HG02642 (cell line): Measurements from ENCODE around the gene DVL2.

Source experiments
- ATAC-seq: cut with Tn5 transposase; IDR thresholded peaks from one replicate; pipeline ENCODE4 v1.9.1; 2021; ENCODE audit warnings: mild to moderate bottlenecking; ENCODE audit not compliant: unreplicated experiment, poor library complexity

The DVL2 gene

DNA sequence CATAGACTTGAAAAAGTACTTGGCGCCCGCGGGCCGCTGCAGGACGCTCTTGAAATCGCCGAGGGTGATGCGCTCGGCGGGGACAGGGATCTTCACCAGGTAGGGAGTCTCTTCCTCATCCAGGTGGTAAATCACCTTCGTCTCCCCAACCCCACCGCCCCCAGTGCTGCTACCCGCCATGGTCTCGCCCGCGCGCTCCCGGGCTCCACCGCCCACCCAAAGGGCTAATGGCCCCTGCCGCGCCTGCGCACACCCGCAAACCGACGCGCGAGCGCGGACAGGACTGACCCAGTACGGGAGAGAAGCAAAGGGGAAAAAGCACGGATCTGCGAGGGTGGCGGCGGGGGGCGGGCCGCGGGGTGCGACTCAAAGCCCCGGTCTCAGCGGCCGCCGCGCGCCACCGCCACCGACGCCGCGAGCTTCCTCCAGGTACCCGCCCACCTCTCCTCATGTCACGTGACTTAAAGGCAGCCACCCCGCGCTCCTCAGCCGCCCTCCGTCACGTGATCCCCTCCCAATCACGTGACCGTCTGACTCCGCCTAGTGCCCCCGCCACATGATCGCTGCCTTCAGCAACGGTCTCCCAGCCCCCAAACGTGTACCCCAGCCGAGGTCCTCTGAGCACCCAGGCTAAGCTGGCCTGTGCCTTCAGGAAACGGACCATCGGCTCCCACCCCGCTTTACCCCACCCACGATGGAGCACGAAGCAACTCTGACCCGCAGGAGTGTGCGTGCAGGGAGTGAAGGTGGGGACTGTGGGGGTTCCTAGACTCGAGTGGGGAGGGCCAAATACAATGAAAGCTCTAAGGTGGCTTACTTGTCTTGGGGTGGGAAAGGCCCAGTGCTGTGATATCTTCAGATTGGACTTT is at the start of gene DVL2:
TSS of gene DVL2 (minus strand) at position 435 of the 869 bp plus-strand sequence. CDS start at position 180, 255 bp downstream.
- peak; percentile 61 for ATAC-seq

DNA sequence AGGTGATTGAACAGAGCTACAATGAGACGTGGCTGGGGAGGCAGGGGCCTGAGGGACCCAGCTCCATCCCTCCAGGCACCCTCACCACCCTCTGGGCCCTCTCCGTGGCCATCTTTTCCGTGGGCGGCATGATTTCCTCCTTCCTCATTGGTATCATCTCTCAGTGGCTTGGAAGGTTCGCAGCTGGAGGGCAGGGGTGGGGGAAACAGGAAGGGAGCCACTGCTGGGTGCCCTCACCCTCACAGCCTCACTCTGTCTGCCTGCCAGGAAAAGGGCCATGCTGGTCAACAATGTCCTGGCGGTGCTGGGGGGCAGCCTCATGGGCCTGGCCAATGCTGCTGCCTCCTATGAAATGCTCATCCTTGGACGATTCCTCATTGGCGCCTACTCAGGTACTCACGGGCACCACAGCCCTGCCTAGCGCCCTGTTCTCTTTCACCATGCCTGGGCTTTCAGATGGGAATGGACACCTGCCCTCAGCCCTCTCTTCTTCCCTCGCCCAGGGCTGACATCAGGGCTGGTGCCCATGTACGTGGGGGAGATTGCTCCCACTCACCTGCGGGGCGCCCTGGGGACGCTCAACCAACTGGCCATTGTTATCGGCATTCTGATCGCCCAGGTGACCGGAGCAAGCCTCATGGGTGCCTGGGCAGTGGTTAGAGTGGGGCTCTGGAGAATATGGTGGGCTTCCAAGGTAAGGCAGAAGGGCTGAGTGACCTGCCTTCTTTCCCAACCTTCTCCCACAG is 49.3 kb upstream of the DVL2 start:
- no peak for ATAC-seq

DNA sequence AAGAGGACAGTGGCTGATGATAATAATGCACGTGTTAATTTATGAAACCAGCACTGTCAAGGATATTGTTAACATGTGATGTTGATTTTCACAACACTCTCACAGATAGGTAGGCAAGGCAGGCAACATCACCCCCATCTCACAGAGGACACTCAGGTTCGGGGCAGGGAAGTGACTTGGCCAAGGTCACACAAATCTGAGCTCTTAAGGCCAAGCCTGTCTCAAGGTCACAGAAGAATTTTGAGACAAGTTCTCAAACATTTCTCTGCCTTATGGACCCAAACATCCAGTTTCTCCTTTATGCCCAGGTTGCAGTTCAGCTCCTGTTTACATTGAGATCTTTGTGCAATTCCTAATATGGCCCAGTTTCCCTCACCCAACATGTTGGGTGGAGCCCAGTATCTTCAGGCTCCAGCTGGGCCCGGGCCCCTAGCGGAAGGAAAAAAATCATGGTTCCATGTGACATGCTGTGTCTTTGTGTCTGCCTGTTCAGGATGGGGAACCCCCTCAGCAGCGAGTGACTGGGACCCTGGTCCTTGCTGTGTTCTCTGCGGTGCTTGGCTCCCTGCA is 48.5 kb upstream of the DVL2 start:
- no peak for ATAC-seq

DNA sequence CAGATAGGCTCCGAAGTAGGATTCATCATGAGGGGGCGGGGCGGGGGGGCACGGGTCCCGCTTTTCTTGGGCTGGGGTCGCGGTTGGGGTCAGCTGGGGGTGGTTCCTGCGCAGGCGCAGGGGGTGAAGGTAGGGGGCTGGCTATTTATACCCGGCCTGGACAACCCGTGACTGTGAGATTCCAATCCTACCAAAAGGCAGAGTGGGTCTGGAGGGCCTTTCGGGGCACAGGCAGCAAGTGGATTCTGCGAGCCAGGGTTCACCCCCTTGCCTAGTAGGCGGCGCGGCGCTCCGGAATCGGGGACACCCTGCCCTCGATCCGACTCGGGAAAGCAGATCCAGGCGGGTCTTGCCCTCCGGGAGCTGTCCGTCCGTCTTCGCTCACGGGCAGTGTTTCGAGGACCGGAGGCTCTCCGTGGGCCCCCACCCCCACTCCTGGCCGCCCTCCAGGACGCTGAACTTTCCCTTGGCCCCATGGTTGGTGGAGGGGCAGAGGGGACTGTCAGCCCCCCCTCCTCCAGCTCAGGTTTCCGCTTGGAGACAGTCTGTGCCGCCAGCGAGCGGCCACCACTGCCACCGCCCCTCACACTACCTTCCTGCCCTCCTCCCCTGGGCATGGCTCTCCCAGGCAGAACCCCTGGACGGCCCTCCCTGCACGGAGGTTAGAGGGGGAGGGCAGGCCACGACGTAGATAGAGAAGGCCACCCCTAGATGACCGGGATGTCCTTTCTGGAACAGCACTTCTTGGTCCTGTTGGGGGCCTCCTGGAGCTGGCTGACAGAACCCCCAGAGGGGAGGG is 47.8 kb upstream of the DVL2 start:
- ATAC-seq = no peak

DNA sequence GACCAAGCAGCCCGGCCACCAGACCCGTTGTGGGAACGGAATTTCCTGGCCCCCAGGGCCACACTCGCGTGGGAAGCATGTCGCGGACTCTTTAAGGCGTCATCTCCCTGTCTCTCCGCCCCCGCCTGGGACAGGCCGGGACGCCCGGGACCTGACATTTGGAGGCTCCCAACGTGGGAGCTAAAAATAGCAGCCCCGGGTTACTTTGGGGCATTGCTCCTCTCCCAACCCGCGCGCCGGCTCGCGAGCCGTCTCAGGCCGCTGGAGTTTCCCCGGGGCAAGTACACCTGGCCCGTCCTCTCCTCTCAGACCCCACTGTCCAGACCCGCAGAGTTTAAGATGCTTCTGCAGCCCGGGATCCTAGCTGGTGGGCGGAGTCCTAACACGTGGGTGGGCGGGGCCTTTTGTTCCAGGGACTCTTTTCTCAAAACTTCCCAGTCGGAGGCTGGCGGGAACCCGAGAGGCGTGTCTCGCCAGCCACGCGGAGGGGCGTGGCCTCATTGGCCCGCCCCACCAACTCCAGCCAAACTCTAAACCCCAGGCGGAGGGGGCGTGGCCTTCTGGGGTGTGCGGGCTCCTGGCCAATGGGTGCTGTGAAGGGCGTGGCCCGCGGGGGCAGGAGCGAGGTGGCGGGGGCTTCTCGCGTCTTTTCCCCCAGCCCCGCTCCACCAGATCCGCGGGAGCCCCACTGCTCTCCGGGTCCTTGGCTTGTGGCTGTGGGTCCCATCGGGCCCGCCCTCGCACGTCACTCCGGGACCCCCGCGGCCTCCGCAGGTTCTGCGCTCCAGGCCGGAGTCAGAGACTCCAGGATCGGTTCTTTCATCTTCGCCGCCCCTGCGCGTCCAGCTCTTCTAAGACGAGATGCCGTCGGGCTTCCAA is 47.0 kb upstream of the DVL2 start, which contains the start of gene SLC2A4:
TSS of gene SLC2A4 (plus strand) at position 645 of the 879 bp plus-strand sequence. CDS start at position 862, 217 bp downstream.
- peak; percentile 61 for ATAC-seq

DNA sequence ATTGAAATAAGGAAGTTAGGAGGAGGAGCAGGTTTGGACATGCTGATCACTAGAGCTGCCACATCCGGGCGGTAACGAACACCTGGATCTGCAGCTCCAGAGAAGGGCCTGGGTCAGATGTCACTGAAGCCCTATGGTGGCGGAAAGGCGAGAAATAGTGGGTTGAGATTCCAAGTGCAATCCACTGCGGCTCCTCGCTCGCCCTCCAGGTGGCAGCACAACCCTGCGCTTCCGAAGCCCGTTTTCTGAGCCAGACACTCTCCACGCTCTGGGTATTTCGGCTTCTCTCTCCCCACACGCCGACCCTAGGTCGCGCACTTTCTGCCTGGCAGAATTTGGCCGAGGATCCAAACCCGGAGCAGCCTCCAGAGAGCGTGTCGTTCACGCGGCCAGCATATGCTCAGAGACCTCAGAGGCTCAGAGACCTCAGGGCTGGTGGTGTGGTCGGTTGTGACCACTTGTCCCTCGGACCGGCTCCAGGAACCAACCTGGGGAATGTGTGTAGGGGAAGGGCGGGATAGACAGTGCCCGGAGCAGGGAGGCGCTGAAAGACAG is 46.3 kb upstream of the DVL2 start:
- peak; percentile 65 for ATAC-seq

DNA sequence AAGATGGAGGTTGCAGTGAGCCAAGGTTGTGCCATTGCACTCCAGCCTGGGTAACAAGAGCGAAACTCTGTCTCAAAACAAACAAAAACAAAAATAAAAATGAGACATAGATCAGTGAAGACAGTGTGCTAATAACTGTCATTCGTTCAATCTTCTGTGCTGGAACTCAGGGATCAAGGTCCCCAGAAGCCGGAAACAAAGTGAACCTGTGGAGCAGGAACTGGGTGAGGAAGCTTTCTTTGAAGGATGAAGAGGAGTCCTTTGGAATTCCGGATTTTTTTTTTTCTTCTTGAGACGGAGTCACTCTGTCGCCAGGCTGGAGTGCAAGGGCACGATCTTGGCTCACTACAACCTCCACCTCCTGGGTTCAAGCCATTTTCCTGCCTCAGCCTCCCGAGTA is 45.1 kb upstream of the DVL2 start:
- no peak for ATAC-seq

DNA sequence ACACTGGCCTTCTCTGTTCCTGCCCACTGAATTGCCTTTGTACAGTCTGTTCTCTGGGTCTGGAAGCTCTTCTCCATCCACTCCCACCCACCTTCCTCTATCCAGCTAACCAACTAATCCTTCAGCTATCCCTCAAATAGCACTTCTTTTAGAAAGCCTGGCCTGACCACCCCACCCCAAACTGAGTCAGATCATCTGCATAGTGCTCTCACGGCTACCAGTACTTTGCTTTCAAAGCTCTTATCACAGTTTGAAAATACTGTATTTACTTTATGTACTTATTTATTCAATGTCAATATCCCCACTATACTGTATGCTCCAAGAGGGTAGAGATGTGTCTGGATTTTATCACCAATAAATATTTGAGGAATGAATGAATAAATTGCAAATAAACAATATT is 32.5 kb upstream of the DVL2 start:
- no peak for ATAC-seq

DNA sequence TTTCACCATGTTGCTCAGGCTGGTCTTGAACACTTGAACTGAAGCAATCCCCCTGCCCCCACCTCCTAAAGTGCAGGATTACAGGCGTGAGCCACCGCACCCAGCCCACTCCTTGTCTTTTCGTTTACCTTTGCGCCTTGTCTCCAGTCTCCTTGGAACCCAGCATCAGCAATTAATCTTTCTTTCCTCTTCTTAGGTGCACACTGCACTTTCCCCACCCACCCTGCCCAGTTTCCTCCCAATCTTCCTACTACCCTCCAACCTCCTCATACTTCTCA is 29.4 kb upstream of the DVL2 start:
- ATAC-seq = no peak

DNA sequence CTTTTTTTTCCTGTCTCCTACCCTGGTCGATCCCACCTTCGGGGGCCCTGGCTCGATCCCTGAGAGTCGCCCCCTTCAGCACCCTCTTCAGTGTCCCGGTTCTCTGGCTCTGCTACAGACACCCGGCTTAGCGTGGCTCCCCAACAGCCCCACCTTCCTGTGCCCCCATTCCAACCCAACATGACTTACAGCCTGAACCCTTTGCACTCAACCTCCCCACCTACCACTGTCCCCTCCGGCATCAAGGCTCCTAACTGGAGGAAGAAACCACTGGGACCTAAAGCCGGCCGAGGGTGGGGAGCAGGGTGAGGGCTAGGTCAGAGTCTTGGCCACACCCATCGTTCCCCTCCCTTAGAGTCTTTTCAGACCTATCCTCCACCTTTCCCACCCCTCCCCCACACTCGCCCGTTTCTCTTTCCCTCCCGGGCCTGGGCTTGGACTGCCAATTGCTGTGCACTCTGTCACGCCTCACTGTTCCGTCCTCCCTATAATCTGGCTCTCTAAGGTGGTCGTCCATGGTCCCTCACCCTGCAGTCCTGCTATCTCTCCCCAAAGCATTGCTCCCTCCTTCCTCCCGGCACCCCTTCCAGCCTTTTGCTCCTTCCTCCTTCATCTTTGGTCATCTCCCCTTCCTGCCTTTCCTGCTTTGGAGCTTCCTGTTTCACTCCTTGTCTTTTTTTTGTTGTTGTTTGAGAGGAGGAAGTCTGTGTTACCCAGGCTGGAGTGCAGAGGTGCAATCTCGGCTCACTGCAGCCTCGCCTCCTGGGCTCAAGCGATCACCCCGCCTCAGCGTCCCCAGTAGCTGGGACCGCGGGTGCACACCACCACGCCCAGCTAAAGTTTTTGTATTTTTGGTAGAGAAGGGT is 28.9 kb upstream of the DVL2 start:
- ATAC-seq = no peak

DNA sequence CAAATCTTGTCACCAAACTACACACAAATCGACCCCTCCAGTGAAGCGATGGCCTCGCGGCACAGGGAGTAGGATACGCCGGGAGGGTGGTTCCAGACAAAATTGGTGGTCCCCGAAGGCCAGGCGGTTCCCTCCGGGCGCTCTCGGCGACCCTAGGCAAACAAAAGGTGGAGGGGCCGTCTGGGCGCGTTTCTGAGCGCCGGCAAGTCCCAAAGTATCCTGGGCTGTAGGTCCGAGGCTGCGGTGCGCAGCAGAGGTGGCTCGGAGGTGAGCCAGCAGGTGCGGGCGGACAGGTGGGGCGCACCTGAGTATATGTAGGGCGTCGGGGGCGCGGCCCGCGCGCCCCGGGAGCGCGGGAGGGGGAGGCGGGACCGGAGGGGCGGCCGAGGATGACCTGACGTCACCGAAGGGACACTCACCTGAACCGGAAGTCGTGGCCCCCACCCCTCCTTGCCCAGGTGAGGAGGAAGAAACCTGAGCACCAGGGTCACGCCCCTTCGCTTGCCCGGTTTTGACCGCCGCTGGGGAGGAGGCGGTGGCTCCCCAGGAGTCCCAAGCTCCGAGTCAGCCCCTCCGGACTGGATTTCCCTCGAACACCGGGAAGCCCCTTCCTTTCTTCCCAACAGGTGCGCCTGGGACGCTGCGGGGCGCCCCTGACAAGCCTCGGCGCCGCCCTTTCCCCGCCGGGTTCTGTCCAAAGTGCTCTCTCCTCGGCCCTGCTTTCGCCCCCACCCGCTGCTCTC is 28.0 kb upstream of the DVL2 start, which contains the start of gene CLDN7:
TSS of gene CLDN7 (minus strand) at position 287 of the 743 bp plus-strand sequence. CDS start 435 bp downstream, outside the sequence.
- no peak for ATAC-seq

DNA sequence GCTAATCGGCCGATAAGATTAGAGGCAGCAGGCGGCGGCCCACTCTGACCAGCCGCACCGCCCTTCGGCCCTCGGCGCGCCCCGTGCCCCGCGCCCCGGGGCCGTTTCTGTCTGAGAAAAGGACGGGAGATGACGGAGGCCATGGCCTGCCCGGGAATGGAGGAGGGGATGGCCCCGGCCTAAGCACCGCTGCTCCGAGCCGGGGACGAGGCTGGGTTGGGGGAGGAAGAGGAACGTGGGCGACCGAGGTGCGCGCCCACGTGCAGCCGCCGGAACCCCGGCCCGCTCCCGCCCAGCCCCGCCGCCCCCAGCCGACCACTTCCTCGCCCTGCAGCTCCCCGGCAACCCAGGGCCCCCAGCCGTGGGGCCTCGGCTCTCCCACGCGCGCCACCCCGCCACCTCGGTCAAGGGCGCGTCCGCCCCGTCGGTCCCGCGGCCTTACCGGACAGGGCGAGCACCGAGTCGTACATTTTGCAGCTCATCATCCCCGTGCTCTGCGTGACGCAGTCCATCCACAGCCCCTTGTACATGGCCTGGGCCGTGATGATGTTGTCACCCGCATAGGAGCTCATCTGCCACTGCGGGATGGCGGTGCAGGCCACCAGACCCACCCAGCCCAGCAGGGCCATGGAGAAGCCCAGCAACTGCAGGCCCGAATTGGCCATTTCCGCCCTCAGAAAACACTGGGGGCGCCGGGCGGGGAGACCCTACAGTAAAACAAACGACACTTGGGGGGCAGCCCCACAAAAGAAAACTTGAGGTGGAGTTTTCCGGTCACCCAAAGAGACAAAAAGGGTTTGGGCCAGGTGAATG is 27.3 kb upstream of the DVL2 start:
- ATAC-seq = no peak

DNA sequence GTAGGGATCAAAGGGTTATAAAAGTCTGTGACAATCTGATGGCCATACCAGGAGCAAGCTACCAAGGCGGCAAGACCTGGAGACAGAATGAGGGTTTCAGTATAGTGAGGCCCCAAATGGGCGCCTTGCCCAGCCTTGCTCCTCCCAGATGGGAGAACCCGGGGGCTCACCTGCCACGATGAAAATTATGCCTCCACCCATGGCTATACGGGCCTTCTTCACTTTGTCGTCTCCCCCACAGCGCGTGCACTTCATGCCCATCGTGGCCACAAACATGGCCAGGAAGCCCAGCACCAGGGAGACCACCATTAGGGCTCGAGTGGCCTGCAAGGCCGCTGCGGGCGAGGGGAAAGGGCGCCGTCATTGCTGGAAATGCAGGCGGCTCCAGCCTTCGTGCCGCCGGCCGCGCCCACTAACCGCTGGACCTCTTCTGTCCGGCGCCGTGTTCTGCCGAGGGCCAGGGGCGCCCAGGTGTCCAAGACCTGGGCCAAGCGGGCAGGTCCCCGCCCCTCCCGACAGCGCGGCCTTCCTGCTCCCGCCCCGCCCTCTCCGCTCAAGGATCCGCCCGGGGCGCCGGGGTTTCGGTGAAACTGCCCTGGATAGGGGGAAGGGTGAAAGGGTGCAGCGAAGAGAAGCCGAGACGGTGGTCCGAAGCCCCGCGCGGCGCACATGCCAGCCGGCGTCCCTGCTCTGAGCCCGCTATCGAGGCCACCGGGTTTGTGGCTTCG is 26.5 kb upstream of the DVL2 start:
- no peak for ATAC-seq

DNA sequence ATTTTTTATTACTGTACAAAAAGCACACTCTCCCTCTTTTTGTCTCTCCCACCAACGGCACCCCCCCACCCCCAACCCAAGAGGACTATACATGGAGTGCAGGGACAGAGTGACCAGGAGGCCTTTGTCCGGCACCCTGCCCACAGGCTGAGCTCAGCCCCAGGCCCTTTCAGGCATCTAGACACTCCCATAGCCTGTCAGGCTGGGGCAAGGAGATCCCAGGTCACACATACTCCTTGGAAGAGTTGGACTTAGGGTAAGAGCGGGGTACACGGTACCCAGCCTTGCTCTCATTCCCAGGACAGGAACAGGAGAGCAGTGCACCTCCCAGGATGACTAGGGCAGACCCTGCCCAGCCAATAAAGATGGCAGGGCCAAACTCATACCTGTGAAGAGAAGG is 25.8 kb upstream of the DVL2 start:
- no peak for ATAC-seq

DNA sequence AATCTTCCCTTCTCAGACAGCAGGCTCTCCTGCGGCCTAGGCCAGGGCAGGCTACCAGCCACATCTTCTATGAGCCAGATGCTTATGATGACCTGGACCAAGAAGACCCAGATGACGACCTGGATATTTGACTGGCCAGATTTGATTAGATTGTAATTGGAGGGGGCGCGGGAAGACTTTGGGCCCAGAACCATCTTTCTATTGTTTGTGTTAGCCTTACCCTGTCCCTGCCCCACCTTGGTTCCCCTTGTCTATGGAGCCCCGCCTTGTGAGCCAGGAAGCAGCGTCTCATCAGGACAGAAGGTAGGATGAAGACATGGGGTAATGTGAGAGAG is 25.2 kb upstream of the DVL2 start:
- ATAC-seq = no peak
